Mesothelial cell of epicardium (in vitro differentiated cells): ENCODE measurements around the gene TOP2B. TPM values are rescaled to one million over a fixed set of nuclear protein-coding genes. Genes with fewer than 3 reads are reported as not detected.

Experiments
- DNase-seq, 2 experiments: peaks; one replicate each; pipeline ENCODE4 v3.0.0; 2021; ENCODE audit warnings: low spot score in 2 of 2; ENCODE audit not compliant: unreplicated experiment in 2 of 2
- H3K27ac Mint-ChIP-seq: 2 replicates; pipeline ENCODE4 v1.8.0; 2021; ENCODE audit warnings: mixed read lengths
- H3K27me3 Mint-ChIP-seq: 2 replicates; pipeline ENCODE4 v1.8.0; 2021; ENCODE audit warnings: low read depth, mixed read lengths
- H3K36me3 Mint-ChIP-seq: 2 replicates; pipeline ENCODE4 v1.8.0; 2021; ENCODE audit warnings: mixed read lengths
- H3K4me1 Mint-ChIP-seq: 2 replicates; pipeline ENCODE4 v1.8.0; 2021; ENCODE audit warnings: mixed read lengths
- H3K4me3 Mint-ChIP-seq: 2 replicates; pipeline ENCODE4 v1.8.0; 2021; ENCODE audit warnings: mild to moderate bottlenecking, moderate library complexity, mixed read lengths
- H3K9me3 Mint-ChIP-seq: 2 replicates; pipeline ENCODE4 v1.8.0; 2021; ENCODE audit warnings: mixed read lengths
- total RNA-seq: library from RNA; stranded (reverse); gene quantifications from 3 replicates; pipeline ENCODE4 v1.2.1, GENCODE V29; 2021
- TF ChIP-seq, protein P1 (sequence below): fragments of 200-600 bp; sonication (generic); IDR thresholded peaks from one replicate; pipeline ENCODE4 v1.5.0; 2021; ENCODE audit warnings: antibody characterized with exemption; ENCODE audit not compliant: unreplicated experiment

Gene TOP2B
- total RNA-seq, 1 donor from 2014 or later: 203 TPM

GRCh38 chr3:25589104-25589782, 75.5 kb downstream of the TOP2B start:
- peak overlapping the region; percentile 37 for H3K27ac Mint-ChIP-seq
- no peak for DNase-seq

GRCh38 chr3:25588441-25589103, 76.1 kb downstream of the TOP2B start:
- Mint-ChIP-seq H3K9me3 (peaks cover 7% of the 10 kb centered on the region), H3K4me3 (no peak overlapping the region), H3K27me3 (no peaks in the 10 kb centered on the region), H3K36me3 (peaks cover 45% of the 10 kb centered on the region), H3K27ac (peak overlapping the region; percentile 41), H3K4me1 (peaks cover 36% of the 10 kb centered on the region)
- DNase-seq: no peak
- TF ChIP-seq, protein P1, sequence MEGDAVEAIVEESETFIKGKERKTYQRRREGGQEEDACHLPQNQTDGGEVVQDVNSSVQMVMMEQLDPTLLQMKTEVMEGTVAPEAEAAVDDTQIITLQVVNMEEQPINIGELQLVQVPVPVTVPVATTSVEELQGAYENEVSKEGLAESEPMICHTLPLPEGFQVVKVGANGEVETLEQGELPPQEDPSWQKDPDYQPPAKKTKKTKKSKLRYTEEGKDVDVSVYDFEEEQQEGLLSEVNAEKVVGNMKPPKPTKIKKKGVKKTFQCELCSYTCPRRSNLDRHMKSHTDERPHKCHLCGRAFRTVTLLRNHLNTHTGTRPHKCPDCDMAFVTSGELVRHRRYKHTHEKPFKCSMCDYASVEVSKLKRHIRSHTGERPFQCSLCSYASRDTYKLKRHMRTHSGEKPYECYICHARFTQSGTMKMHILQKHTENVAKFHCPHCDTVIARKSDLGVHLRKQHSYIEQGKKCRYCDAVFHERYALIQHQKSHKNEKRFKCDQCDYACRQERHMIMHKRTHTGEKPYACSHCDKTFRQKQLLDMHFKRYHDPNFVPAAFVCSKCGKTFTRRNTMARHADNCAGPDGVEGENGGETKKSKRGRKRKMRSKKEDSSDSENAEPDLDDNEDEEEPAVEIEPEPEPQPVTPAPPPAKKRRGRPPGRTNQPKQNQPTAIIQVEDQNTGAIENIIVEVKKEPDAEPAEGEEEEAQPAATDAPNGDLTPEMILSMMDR: no peak

More at GRCh38 chr3:25589104-25589782, 75.5 kb downstream of the TOP2B start:
- TF ChIP-seq, protein P1: no peak
- Mint-ChIP-seq H3K4me1 (peaks cover 43% of the 10 kb centered on the region), H3K4me3 (no peak overlapping the region), H3K9me3 (peaks cover 7% of the 10 kb centered on the region), H3K27me3 (no peaks in the 10 kb centered on the region), H3K36me3 (peaks cover 40% of the 10 kb centered on the region)

GRCh38 chr3:25587975-25588374, 76.7 kb downstream of the TOP2B start:
- TF ChIP-seq, protein P1: no peak
- Mint-ChIP-seq H3K9me3 (peaks cover 7% of the 10 kb centered on the region), H3K27ac (no peak overlapping the region), H3K4me3 (no peak overlapping the region), H3K36me3 (peaks cover 47% of the 10 kb centered on the region), H3K27me3 (no peaks in the 10 kb centered on the region), H3K4me1 (peaks cover 32% of the 10 kb centered on the region)
- no peak for DNase-seq

DNA sequence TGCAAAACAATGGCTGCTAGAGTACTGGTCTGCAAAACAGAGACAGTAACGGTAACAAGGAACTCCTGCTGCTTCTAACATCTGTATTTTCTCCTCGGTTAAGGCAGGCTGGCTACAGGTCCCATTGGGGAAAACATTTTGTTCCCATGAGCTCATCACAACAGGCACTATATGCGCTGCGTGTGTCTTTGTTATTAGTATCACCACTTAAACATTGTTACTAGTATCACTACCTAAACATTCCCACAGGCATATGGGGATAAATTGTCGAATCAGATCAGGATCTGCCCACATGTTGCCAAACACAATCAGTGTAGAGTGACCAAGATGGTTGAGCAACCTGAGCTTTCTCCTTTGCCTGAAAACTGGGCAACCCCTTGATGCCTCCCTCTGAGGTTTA, 77.2 kb downstream of the TOP2B start:
- TF ChIP-seq, protein P1: no peak
- Mint-ChIP-seq H3K36me3 (peaks cover 51% of the 10 kb centered on the region), H3K27me3 (no peaks in the 10 kb centered on the region), H3K4me1 (peaks cover 33% of the 10 kb centered on the region), H3K4me3 (no peak overlapping the region), H3K9me3 (peaks cover 7% of the 10 kb centered on the region), H3K27ac (no peak overlapping the region)
- DNase-seq: no peak

GRCh38 chr3:25587094-25587493, 77.6 kb downstream of the TOP2B start:
- TF ChIP-seq, protein P1: no peak
- Mint-ChIP-seq H3K27ac (peak overlapping the region; percentile 36), H3K4me3 (no peak overlapping the region), H3K4me1 (peaks cover 33% of the 10 kb centered on the region), H3K27me3 (no peaks in the 10 kb centered on the region), H3K9me3 (peaks cover 7% of the 10 kb centered on the region), H3K36me3 (peaks cover 56% of the 10 kb centered on the region)
- DNase-seq: no peak
